SK-N-SH (cell line): ENCODE measurements around the gene FBXW8. TPM values are rescaled to one million over a fixed set of nuclear protein-coding genes. Genes with fewer than 3 reads are reported as not detected.

Experiments
- CTCF ChIA-PET: fragments of 300-600, 350-600 bp; formaldehyde crosslinking; extraction: SDS; loops from one replicate; lab custom pipeline; 2021; lab: Yijun Ruan, JAX
- POLR2A ChIA-PET: fragments of 350-600 bp; sonication (Branson Sonifier 250); formaldehyde crosslinking; extraction: SDS; loops from one replicate; lab custom pipeline; 2020; ENCODE audit warnings: antibody characterized with exemption, inconsistent platforms; lab: Yijun Ruan, JAX
- DNase-seq: peaks from one replicate; pipeline ENCODE4 v3.0.0; 2012
- H2AFZ ChIP-seq: fragments of 200-600 bp; sonication (generic); 2 replicates; pipeline ENCODE4 v1.8.1; 2016; ENCODE audit warnings: antibody characterized with exemption, mild to moderate bottlenecking, low read depth
- H3F3A ChIP-seq: fragments of 200-600 bp; sonication (generic); replicated peaks from 2 replicates; pipeline ENCODE3; 2016; ENCODE audit warnings: antibody characterized with exemption, mild to moderate bottlenecking; ENCODE audit not compliant: insufficient read depth
- H3K27ac ChIP-seq, 2 experiments: fragments of 200-500 bp in 1 of 2; fragments of 200-600 bp in 1 of 2; sonication (Bioruptor generic) in 1 of 2; sonication (generic), shearing (Covaris generic) in 1 of 2; 2 replicates each; pipeline versions ENCODE4 v1.5.1 to v1.6.1; 2014 to 2016; ENCODE audit warnings: low read depth in 2 of 2, inconsistent platforms in 1 of 2, low read length in 1 of 2, mild to moderate bottlenecking in 1 of 2, mixed read lengths in 1 of 2
- H3K27me3 ChIP-seq: fragments of 200-600 bp; sonication (generic), shearing (Covaris generic); 2 replicates; pipeline ENCODE4 v1.6.1; 2016; ENCODE audit warnings: mixed run types; ENCODE audit not compliant: insufficient read depth
- H3K36me3 ChIP-seq, 2 experiments: fragments of 200-500 bp in 1 of 2; fragments of 200-600 bp in 1 of 2; sonication (Bioruptor generic) in 1 of 2; sonication (generic) in 1 of 2; replicated peaks in 1 of 2; 2 replicates each; pipeline versions ENCODE3 to v1.5.1; 2014 to 2016; ENCODE audit warnings: low read length in 1 of 2, mild to moderate bottlenecking in 1 of 2; ENCODE audit not compliant: insufficient read depth in 2 of 2, control insufficient read depth in 1 of 2
- H3K4me1 ChIP-seq, 2 experiments: fragments of 200-500 bp in 1 of 2; fragments of 200-600 bp in 1 of 2; sonication (Bioruptor generic) in 1 of 2; sonication (generic), shearing (Covaris generic) in 1 of 2; 2 replicates each; pipeline versions ENCODE4 v1.5.1 to v1.6.1; 2014 to 2016; ENCODE audit warnings: low read depth in 1 of 2, low read length in 1 of 2, mixed run types in 1 of 2; ENCODE audit not compliant: insufficient read depth in 2 of 2, control insufficient read depth in 1 of 2
- H3K4me2 ChIP-seq: fragments of 200-600 bp; sonication (generic), shearing (Covaris generic); 2 replicates; pipeline ENCODE4 v1.6.1; 2017; ENCODE audit warnings: mixed run types
- H3K4me3 ChIP-seq, 2 experiments: fragments of 200-500 bp in 1 of 2; fragments of 200-600 bp in 1 of 2; sonication (Bioruptor generic) in 1 of 2; sonication (generic), shearing (Covaris generic) in 1 of 2; 2 replicates each; pipeline versions ENCODE4 v1.5.1 to v1.8.1; 2014 to 2016; ENCODE audit warnings: low read depth in 2 of 2, inconsistent platforms in 1 of 2, low read length in 1 of 2, mild to moderate bottlenecking in 1 of 2, mixed read lengths in 1 of 2, moderate library complexity in 1 of 2
- H3K79me2 ChIP-seq: fragments of 200-600 bp; sonication (generic); 2 replicates; pipeline ENCODE4 v1.8.1; 2017; ENCODE audit warnings: mild to moderate bottlenecking; ENCODE audit not compliant: insufficient read depth
- H3K9ac ChIP-seq: fragments of 200-600 bp; sonication (generic); 2 replicates; pipeline ENCODE4 v1.6.1; 2017; ENCODE audit warnings: mixed run types
- H3K9me2 ChIP-seq: fragments of 200-600 bp; sonication (generic); 2 replicates; pipeline ENCODE4 v1.6.1; 2017; ENCODE audit warnings: mixed run types
- H3K9me3 ChIP-seq: fragments of 200-600 bp; sonication (generic); 2 replicates; pipeline ENCODE4 v1.6.1; 2017; ENCODE audit warnings: mixed run types, mild to moderate bottlenecking, moderate library complexity
- H4K20me1 ChIP-seq: fragments of 200-600 bp; sonication (generic); 2 replicates; pipeline ENCODE4 v1.6.1; 2017; ENCODE audit warnings: mild to moderate bottlenecking, mixed run types; ENCODE audit not compliant: insufficient read depth
- ELF1 ChIP-seq: IDR thresholded peaks from 2 replicates; pipeline ENCODE4 v1.4.0; 2012
- EP300 ChIP-seq, 2 experiments: IDR thresholded peaks; 2 replicates each; pipeline versions ENCODE4 v1.4.0 to v1.6.1; 2012; ENCODE audit warnings: borderline replicate concordance in 1 of 2, low read depth in 1 of 2, low read length in 1 of 2
- FOSL2 ChIP-seq: IDR thresholded peaks from 2 replicates; pipeline ENCODE4 v1.4.0; 2012; ENCODE audit warnings: low read depth, mild to moderate bottlenecking, moderate library complexity, borderline replicate concordance
- FOXJ3 ChIP-seq: sonication (generic); formaldehyde crosslinking; IDR thresholded peaks from 2 replicates; pipeline ENCODE4 v1.5.1; 2020; ENCODE audit warnings: mild to moderate bottlenecking, missing genetic modification reagents
- FOXM1 ChIP-seq: IDR thresholded peaks from 2 replicates; pipeline ENCODE4 v1.4.0; 2012; ENCODE audit warnings: low read depth, mild to moderate bottlenecking
- GATA2 ChIP-seq: sonication (generic); formaldehyde crosslinking; IDR thresholded peaks from 2 replicates; pipeline ENCODE4 v1.5.0; 2020; ENCODE audit warnings: mild to moderate bottlenecking, missing genetic modification reagents
- IRF3 ChIP-seq: fragments of 150-350 bp; IDR thresholded peaks from 2 replicates; pipeline ENCODE4 v1.6.1; 2016; ENCODE audit warnings: mild to moderate bottlenecking, low read depth, low read length
- JUND ChIP-seq: IDR thresholded peaks from 2 replicates; pipeline ENCODE4 v1.4.0; 2012
- MEF2A ChIP-seq: IDR thresholded peaks from 2 replicates; pipeline ENCODE4 v1.4.0; 2012; ENCODE audit warnings: low read depth, borderline replicate concordance
- NFIC ChIP-seq: IDR thresholded peaks from 2 replicates; pipeline ENCODE4 v1.4.0; 2012; ENCODE audit warnings: borderline replicate concordance
- NRF1 ChIP-seq: IDR thresholded peaks from 2 replicates; pipeline ENCODE4 v1.6.1; 2012; ENCODE audit warnings: low read depth, mild to moderate bottlenecking, low read length
- RAD21 ChIP-seq: IDR thresholded peaks from 2 replicates; pipeline ENCODE4 v1.6.1; 2012; ENCODE audit warnings: mild to moderate bottlenecking, low read length
- RCOR1 ChIP-seq: fragments of 150-350 bp; IDR thresholded peaks from 2 replicates; pipeline ENCODE4 v1.6.1; 2017; ENCODE audit warnings: antibody characterized with exemption, low read length
- RXRA ChIP-seq: IDR thresholded peaks from 2 replicates; pipeline ENCODE4 v1.4.0; 2012; ENCODE audit warnings: low read depth, mild to moderate bottlenecking, borderline replicate concordance
- SIN3A ChIP-seq: IDR thresholded peaks from 2 replicates; pipeline ENCODE4 v1.6.1; 2012; ENCODE audit warnings: low read depth, mild to moderate bottlenecking, low read length, moderate library complexity, borderline replicate concordance
- SMC3 ChIP-seq: IDR thresholded peaks from 2 replicates; pipeline ENCODE4 v1.6.1; 2012; ENCODE audit warnings: low read depth, low read length, improper control_type of control experiment
- TEAD4 ChIP-seq: IDR thresholded peaks from 2 replicates; pipeline ENCODE4 v1.4.0; 2012; ENCODE audit warnings: mild to moderate bottlenecking, borderline replicate concordance; ENCODE audit not compliant: insufficient read depth
- YY1 ChIP-seq: IDR thresholded peaks from 2 replicates; pipeline ENCODE4 v1.4.0; 2012; ENCODE audit warnings: low read depth, mild to moderate bottlenecking
- WGBS: methylation state at CpG from one replicate; pipeline ENCODE4 v1.1.6; 2017; ENCODE audit warnings: low lambda C conversion rate; 5-methylcytosine and 5-hydroxymethylcytosine counted together
- polyA plus RNA-seq, 3 experiments: library from polyadenylated mRNA; depleted of rRNA; stranded (reverse); fragments of >200 nt; gene quantifications; 2 replicates each; pipeline ENCODE4 v1.2.3, GENCODE V29; 2012
- TF ChIP-seq, protein P1 (sequence below): fragments of 150-350 bp; IDR thresholded peaks from 2 replicates; pipeline ENCODE4 v1.6.1; 2017; ENCODE audit warnings: antibody characterized with exemption, low read length, low read depth, borderline replicate concordance
- TF ChIP-seq, protein P2 (sequence below): IDR thresholded peaks from 2 replicates; pipeline ENCODE4 v1.4.0; 2012; ENCODE audit warnings: low read depth
- TF ChIP-seq, protein P3 (sequence below): IDR thresholded peaks from 2 replicates; pipeline ENCODE4 v1.4.0; 2012; ENCODE audit warnings: low read depth, borderline replicate concordance

The FBXW8 gene
- polyA plus RNA-seq, 1 of the 3 experiments (the other 2 are of a cell fraction), result 15.6 TPM

- TF ChIP-seq NFIC (no peak), FOXJ3 (CRISPR knock-in tag) (no peak), ELF1 (no peak), GATA2 (no peak), RCOR1 (no peak), SMC3 (no peak), FOSL2 (no peak), RAD21 (no peak)
- TF ChIP-seq, protein P1, sequence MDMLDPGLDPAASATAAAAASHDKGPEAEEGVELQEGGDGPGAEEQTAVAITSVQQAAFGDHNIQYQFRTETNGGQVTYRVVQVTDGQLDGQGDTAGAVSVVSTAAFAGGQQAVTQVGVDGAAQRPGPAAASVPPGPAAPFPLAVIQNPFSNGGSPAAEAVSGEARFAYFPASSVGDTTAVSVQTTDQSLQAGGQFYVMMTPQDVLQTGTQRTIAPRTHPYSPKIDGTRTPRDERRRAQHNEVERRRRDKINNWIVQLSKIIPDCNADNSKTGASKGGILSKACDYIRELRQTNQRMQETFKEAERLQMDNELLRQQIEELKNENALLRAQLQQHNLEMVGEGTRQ, result no peak
- TF ChIP-seq, protein P2, sequence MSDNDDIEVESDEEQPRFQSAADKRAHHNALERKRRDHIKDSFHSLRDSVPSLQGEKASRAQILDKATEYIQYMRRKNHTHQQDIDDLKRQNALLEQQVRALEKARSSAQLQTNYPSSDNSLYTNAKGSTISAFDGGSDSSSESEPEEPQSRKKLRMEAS, result no peak
Observed at GRCh38 chr12:117061555-117062079, 150.9 kb downstream of the FBXW8 start (continued).

DNA sequence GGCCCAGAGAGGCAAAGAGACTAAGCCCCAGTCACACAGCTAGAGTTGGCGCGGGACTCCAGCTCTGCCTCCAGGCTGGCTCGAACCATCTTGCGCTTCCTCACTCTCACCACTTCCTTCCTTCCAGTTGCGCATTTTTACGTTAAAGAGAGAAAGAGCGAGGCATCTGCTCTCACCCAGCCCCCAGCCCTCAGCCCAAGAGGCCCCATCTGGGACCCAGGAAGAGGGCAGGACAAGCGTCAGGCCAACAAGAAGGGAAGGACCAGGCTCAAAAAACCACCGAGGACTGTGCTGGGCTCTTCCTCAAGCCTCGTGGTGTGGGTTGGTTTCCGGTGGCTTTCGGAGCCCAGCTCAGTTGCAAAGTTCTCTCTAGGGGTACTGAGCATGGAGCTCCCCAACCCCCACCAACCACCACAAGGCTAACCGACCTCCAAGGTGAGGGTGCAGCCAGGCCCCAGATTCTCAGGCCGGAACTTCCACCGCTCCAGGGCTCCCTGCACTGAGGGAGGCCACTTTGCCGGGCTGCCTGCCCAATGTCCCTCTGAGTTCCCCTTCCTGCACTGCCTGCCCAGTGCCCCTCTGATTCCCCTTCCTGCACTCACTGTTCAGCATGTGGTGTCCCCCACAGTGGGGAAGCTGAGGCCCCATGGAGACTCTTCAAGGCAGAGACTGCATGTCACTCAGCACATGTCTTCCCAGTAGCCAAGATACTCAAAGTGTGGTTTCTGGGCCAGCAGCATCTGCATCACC lies 152.6 kb downstream of the FBXW8 start:
- Histone ChIP-seq H3K36me3 (no peaks in the 10 kb centered on the region), H3K9me3 (no peaks in the 10 kb centered on the region), H3K27ac (no peak overlapping the region), H3K4me3 (no peak overlapping the region), H3F3A (no peaks in the 10 kb centered on the region), H3K79me2 (no peaks in the 10 kb centered on the region), H3K27me3 (no peaks in the 10 kb centered on the region; the same call in 1 of the 2 replicates), H4K20me1 (no peaks in the 10 kb centered on the region), H3K4me1 (no peaks in the 10 kb centered on the region; a peak in 1 of 4 replicates), H3K9me2 (no peaks in the 10 kb centered on the region), H2AFZ (no peak overlapping the region), H3K9ac (no peak overlapping the region)
- CTCF ChIA-PET, result no interaction called here
- WGBS, result 88% methylated on average over 16 of the region's 16 CpGs
- no peak for DNase-seq
- POLR2A ChIA-PET, result no interaction called here
- TF ChIP-seq RXRA, result no peak
- TF ChIP-seq EP300 (IDR thresholded peaks at IDR 0.05; ENCODE audit: borderline replicate concordance in 1 of 2, low read depth in 1 of 2, low read length in 1 of 2), result no peak
- no peak for TF ChIP-seq YY1
- no peak for TF ChIP-seq IRF3
- no peak for TF ChIP-seq RCOR1
- TF ChIP-seq FOXM1, result no peak
- TF ChIP-seq NRF1, result no peak
- TF ChIP-seq, protein P2, result no peak
- TF ChIP-seq NFIC, result no peak
- TF ChIP-seq, protein P3, sequence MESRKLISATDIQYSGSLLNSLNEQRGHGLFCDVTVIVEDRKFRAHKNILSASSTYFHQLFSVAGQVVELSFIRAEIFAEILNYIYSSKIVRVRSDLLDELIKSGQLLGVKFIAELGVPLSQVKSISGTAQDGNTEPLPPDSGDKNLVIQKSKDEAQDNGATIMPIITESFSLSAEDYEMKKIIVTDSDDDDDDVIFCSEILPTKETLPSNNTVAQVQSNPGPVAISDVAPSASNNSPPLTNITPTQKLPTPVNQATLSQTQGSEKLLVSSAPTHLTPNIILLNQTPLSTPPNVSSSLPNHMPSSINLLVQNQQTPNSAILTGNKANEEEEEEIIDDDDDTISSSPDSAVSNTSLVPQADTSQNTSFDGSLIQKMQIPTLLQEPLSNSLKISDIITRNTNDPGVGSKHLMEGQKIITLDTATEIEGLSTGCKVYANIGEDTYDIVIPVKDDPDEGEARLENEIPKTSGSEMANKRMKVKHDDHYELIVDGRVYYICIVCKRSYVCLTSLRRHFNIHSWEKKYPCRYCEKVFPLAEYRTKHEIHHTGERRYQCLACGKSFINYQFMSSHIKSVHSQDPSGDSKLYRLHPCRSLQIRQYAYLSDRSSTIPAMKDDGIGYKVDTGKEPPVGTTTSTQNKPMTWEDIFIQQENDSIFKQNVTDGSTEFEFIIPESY, result no peak
- no peak for TF ChIP-seq JUND
- no peak for TF ChIP-seq FOSL2
- no peak for TF ChIP-seq SMC3
- no peak for TF ChIP-seq ELF1
- no peak for TF ChIP-seq SIN3A
- no peak for TF ChIP-seq GATA2
- no peak for TF ChIP-seq MEF2A
- TF ChIP-seq TEAD4, result no peak
- TF ChIP-seq, all 33 proteins: peak for 0
- no peak overlapping the region for H3K4me2 ChIP-seq
